Measurements from ENCODE around the gene STAT4.

DNA sequence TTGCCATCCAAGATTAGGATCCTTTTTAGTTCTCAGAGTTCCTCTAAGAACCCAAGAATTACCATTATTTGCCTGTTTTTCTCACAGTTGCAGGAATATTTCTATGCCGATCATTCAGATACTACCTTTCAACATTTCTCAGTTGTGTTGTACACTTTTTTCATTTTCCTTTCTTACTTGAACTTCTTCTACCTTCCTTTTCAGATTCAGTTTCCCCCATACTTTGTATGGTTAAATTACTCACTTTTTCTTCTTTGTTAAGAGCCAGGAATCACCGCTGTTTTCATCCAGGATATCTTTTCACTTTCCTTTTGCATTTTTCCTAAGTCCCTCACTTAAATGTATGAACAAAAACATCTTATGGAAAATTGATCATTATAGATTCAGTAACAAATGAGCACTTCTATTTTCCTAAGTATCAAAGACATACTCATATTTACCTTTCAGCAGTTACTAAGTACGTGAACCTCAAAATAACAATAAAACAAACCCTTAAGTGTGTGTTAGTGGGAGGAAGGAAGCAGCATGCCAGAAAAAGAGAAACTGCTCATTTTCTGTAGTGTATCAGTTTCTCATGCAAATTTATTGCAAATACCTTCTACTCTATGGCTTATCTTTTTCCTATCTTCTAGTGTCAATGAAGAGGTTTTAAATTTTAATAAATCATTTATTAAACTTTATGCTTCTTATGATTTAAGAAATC, 72.5 kb downstream of the STAT4 start:
- TF ChIP-seq POLR2A (IDR thresholded peaks at IDR 0.05), result no peak
- TF ChIP-seq, protein P1, sequence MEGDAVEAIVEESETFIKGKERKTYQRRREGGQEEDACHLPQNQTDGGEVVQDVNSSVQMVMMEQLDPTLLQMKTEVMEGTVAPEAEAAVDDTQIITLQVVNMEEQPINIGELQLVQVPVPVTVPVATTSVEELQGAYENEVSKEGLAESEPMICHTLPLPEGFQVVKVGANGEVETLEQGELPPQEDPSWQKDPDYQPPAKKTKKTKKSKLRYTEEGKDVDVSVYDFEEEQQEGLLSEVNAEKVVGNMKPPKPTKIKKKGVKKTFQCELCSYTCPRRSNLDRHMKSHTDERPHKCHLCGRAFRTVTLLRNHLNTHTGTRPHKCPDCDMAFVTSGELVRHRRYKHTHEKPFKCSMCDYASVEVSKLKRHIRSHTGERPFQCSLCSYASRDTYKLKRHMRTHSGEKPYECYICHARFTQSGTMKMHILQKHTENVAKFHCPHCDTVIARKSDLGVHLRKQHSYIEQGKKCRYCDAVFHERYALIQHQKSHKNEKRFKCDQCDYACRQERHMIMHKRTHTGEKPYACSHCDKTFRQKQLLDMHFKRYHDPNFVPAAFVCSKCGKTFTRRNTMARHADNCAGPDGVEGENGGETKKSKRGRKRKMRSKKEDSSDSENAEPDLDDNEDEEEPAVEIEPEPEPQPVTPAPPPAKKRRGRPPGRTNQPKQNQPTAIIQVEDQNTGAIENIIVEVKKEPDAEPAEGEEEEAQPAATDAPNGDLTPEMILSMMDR (IDR thresholded peaks at IDR 0.05 in 4 of 5, conservative IDR thresholded peaks at IDR 0.05 in 1 of 5), result no peak

Data from gastrocnemius medialis (tissue), 4 donors.